Mesodermal cell (in vitro differentiated cells): ENCODE measurements around the gene CWC22.
"Not testable (repeated sequence)": the region's sequence is repeated elsewhere in the genome, so short reads cannot be mapped to it uniquely, and the experiment has no call there.

Experiments
- H3K27ac ChIP-seq: 2 replicates; pipeline ENCODE4 v1.7.0; 2013; ENCODE audit warnings: mild to moderate bottlenecking, low read depth, low read length, moderate library complexity; ENCODE audit not compliant: severe bottlenecking
- H3K36me3 ChIP-seq: 2 replicates; pipeline ENCODE4 v1.7.1; 2013; ENCODE audit warnings: mild to moderate bottlenecking, low read length, moderate library complexity; ENCODE audit not compliant: control insufficient read depth, insufficient read depth
- H3K4me1 ChIP-seq: one replicate; pipeline ENCODE4 v1.7.1; 2013; ENCODE audit warnings: mild to moderate bottlenecking, low read length; ENCODE audit not compliant: insufficient read depth, control insufficient read depth, poor library complexity, severe bottlenecking
- H3K4me3 ChIP-seq: 2 replicates; pipeline ENCODE4 v1.7.0; 2013; ENCODE audit warnings: low read length, control low read depth, mild to moderate bottlenecking; ENCODE audit not compliant: insufficient read depth, poor library complexity, severe bottlenecking; ENCODE audit errors: extremely low read depth
- H3K9me3 ChIP-seq: 2 replicates; pipeline ENCODE4 v1.7.1; 2013; ENCODE audit warnings: mild to moderate bottlenecking, low read length, moderate library complexity; ENCODE audit not compliant: control insufficient read depth
- WGBS, 2 experiments: methylation state at CpG; one replicate each; pipeline ENCODE4 v1.1.5; 2013; ENCODE audit warnings: missing lambda C conversion rate in 2 of 2; ENCODE audit not compliant: insufficient coverage in 2 of 2; 5-methylcytosine and 5-hydroxymethylcytosine counted together

CWC22 gene

DNA sequence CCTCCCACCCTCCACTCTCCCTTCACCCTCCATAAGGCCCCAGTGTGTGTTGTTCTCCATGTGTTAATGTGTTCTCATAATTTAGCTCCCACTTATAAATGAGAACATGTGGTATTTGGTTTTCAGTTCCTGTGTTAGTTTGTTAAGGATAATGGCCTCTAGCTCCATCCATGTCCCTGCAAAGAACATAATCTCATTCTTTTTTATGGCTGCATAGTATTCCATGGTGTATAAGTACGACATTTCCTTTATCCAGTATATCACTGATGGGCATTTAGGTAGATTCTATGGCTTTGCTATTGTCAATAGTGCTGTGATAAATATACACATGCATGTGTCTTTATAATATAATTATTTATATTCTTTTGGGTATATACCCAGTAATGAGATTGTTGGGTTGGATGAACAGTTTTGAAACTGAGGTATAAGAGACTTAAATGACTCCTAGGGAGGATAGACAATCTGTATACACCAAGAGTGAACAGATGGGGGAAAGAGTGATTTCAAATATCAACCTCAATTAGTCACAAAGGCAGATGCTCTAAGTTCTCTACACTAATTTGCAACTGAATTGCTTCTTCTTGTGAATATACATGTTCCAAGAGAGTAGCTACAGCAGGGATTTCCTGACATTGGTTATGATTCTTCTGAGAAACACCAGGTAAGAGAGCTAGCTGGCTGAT is 23.7 kb downstream of the CWC22 start:
- Histone ChIP-seq H3K27ac (no peak overlapping the region), H3K36me3 (peaks cover 65% of the 10 kb centered on the region), H3K4me3 (no peak overlapping the region), H3K4me1 (no peaks in the 10 kb centered on the region), H3K9me3 (no peaks in the 10 kb centered on the region)
- no CpG with 5 or more reads among the region's 1 CpG for WGBS, 2 experiments

DNA sequence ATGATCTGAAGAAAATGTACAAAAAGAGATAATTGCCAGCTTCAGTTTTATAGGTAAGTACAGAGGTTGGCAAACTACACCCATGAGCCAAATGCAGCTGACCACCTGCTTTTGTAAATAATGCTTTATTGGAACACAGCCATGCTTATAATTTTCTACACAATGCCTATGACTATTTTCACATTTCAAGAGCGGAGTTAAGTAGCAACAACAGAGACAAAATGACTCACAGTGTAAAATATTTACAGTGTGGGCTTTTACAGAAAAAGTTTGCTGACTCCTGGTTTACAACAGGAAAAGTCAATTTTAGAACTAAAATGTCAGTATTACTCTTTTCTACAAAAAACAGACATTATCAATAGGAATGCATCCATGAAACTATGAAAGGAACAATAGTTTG is 26.0 kb downstream of the CWC22 start:
- no CpG with 5 or more reads among the region's 1 CpG for WGBS, 2 experiments
- no peaks in the 10 kb centered on the region for H3K9me3 ChIP-seq
- peaks cover 59% of the 10 kb centered on the region for H3K36me3 ChIP-seq
- no peak overlapping the region for H3K4me3 ChIP-seq
- H3K4me1 ChIP-seq: no peaks in the 10 kb centered on the region
- H3K27ac ChIP-seq: no peak overlapping the region

DNA sequence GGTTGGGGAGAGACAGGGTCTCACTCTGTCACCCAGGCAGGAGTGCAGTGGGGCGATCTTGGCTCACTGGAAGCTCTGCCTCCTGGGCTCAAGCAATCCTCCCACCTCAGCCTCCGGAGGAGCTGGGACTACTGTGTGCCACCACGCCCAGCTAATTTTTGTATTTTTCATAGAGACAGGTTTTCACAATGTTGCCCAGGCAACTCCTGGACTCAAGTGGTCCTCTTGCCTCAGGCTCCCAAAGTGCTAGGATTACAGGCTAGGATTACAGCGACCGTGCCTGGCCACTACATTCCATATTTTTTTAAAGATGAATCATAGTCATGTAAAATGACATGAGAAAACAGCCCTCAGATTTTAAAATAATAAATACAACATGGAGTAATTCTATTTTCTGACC is 32.3 kb downstream of the CWC22 start:
- no peak overlapping the region for H3K4me3 ChIP-seq
- no peaks in the 10 kb centered on the region for H3K9me3 ChIP-seq
- 91 to 92% methylated on average over 3 of the region's 5 CpGs for WGBS, 2 experiments
- peaks cover 31% of the 10 kb centered on the region for H3K36me3 ChIP-seq
- no peak overlapping the region for H3K27ac ChIP-seq
- H3K4me1 ChIP-seq: no peaks in the 10 kb centered on the region

- H3K27ac ChIP-seq: no peak overlapping the region
- no peaks in the 10 kb centered on the region for H3K4me1 ChIP-seq
- no peak overlapping the region for H3K4me3 ChIP-seq
- peaks cover 27% of the 10 kb centered on the region for H3K36me3 ChIP-seq
- no peaks in the 10 kb centered on the region for H3K9me3 ChIP-seq
- WGBS, 2 experiments: 77 to 90% methylated on average over 2 of the region's 3 CpGs
Observed at GRCh38 chr2:179966778-179967394, 40.2 kb downstream of the CWC22 start.

GRCh38 chr2:179965291-179966258 is 41.5 kb downstream of the CWC22 start:
- no peaks in the 10 kb centered on the region for H3K4me1 ChIP-seq
- no peaks in the 10 kb centered on the region for H3K9me3 ChIP-seq
- H3K27ac ChIP-seq: no peak overlapping the region
- 83 to 100% methylated on average over 1 to 2 of the region's 7 CpGs for WGBS, 2 experiments
- H3K36me3 ChIP-seq: peaks cover 24% of the 10 kb centered on the region
- H3K4me3 ChIP-seq: no peak overlapping the region

DNA sequence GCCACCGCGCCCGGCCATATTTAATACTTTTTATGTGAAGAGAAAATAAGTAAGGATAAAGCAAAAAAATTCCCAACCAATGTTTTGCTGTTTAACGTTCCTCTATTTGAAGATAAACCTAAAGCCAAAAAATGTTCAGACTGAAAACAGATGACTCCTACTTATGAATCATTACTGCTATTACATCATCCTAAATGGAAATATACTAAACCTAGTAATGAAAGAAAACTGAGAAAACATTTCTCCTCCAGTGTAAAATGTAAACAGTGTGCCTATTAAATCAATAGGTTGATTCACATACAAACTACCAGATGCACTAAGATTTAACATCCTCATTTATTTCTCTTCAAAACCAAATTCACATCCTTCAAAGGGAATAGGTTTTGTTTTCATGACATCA is 43.5 kb downstream of the CWC22 start:
- WGBS, 2 experiments: no CpG with 5 or more reads among the region's 4 CpGs
- peaks cover 18% of the 10 kb centered on the region for H3K36me3 ChIP-seq

DNA sequence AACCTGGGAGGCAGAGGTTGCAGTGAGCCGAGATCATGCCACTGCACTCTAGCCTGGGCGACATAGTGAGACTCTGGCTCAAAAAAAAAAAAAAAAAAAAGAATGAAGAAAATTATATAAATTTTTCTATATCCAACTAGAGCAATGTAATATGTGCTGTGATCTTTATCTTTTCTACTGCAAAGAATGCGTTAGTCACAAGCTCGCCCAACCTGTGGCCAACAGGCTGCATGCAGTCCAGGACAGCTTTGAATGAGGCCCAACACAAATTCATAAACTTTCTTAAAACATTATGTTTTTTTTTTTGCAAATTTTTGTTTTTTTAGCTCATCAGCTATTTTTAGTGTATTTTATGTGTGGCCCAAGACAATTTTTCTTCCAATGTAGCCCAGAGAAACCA is 48.8 kb downstream of the CWC22 start:
- not testable (repeated sequence) for H3K9me3 ChIP-seq, H3K27ac ChIP-seq, H3K4me3 ChIP-seq, H3K4me1 ChIP-seq
- peaks cover 21% of the 10 kb centered on the region for H3K36me3 ChIP-seq
- 87% methylated on average over 2 of the region's 4 CpGs; no CpG with 5 or more reads in 1 of the 2 experiments for WGBS, 2 experiments

More for the DNA sequence above, 43.5 kb downstream of the CWC22 start:
- no peaks in the 10 kb centered on the region for H3K4me1 ChIP-seq
- no peak overlapping the region for H3K27ac ChIP-seq
- H3K4me3 ChIP-seq: no peak overlapping the region
- H3K9me3 ChIP-seq: no peaks in the 10 kb centered on the region

GRCh38 chr2:179954026-179954425 is 53.1 kb downstream of the CWC22 start:
- no peaks in the 10 kb centered on the region for H3K4me1 ChIP-seq
- peaks cover 50% of the 10 kb centered on the region for H3K36me3 ChIP-seq
- H3K9me3 ChIP-seq: no peaks in the 10 kb centered on the region
- H3K4me3 ChIP-seq: no peak overlapping the region
- H3K27ac ChIP-seq: no peak overlapping the region
- no CpG with 5 or more reads among the region's 4 CpGs for WGBS, 2 experiments

DNA sequence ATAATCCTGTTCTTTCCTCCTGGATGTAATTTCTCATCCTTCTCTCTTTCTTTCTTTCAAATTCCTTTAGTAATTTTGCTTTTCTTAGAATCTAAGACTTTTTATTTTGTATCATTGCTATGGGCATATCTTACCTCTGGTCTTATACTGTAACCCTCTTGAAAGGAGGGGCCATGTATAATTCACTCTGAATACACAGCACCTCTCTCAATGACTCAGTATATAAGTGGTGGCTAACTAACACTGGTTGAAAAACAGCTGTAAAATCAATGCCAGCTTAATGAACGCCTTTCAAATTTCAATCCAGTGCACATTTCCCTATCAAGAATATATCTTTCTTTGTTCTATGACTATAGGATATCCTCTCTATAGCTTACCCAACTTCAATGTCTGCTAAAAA is 53.7 kb downstream of the CWC22 start:
- Histone ChIP-seq H3K27ac (no peak overlapping the region), H3K36me3 (peaks cover 51% of the 10 kb centered on the region), H3K4me3 (no peak overlapping the region), H3K9me3 (no peaks in the 10 kb centered on the region), H3K4me1 (no peaks in the 10 kb centered on the region)
- WGBS, 2 experiments: no CpG with 5 or more reads among the region's 1 CpG

DNA sequence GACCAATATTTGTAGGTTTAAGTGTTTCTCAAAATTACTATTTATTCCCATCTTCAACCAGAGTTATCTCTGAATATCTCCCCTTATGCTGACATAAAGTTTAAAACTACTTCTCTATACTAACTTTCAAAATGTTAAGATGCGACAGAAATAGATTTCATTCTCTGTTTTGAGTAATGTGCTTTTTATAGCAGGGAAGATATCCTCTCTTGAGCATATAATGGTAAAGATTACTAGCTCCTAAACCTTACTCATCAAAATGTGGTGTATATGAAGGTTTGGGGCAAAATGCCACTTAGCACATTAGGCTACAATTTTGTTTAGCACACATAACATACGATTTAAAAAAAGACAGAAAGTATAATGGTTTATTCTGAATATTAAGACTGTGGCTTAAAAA is 54.4 kb downstream of the CWC22 start:
- Histone ChIP-seq H3K4me3 (no peak overlapping the region), H3K27ac (no peak overlapping the region), H3K4me1 (no peaks in the 10 kb centered on the region), H3K36me3 (peaks cover 47% of the 10 kb centered on the region), H3K9me3 (no peaks in the 10 kb centered on the region)
- no CpG with 5 or more reads among the region's 2 CpGs for WGBS, 2 experiments
